GM23338 (cell line): ENCODE measurements around the gene C1QTNF1. TPM values are rescaled to one million over a fixed set of nuclear protein-coding genes. Genes with fewer than 3 reads are reported as not detected.

Experiments used
- ATAC-seq: fragments of 200-7000 bp; cut with Tn5 transposase; 3 replicates; pipeline ENCODE4 v1.9.1; 2020
- DNase-seq: peaks from one replicate; pipeline ENCODE4 v3.0.0-alpha.2; 2015; ENCODE audit warnings: low spot score
- H2AFZ ChIP-seq: fragments of 200-600 bp; sonication (generic); 2 replicates; pipeline ENCODE4 v1.8.0; 2016; ENCODE audit warnings: antibody characterized with exemption, mild to moderate bottlenecking, moderate library complexity
- H3F3A ChIP-seq: fragments of 200-600 bp; sonication (generic); replicated peaks from 2 replicates; pipeline ENCODE4 v1.8.0; 2017; ENCODE audit warnings: antibody characterized with exemption, mixed run types, low read depth
- H3K27ac ChIP-seq: fragments of 200-600 bp; sonication (generic); 2 replicates; pipeline ENCODE4 v1.6.1; 2016; ENCODE audit warnings: low read depth
- H3K27me3 ChIP-seq: fragments of 200-600 bp; sonication (generic); 2 replicates; pipeline ENCODE4 v1.8.0; 2016; ENCODE audit warnings: mild to moderate bottlenecking, mixed run types, moderate library complexity; ENCODE audit not compliant: insufficient read depth
- H3K36me3 ChIP-seq: fragments of 200-600 bp; sonication (generic); 2 replicates; pipeline ENCODE4 v1.8.0; 2016; ENCODE audit warnings: mild to moderate bottlenecking; ENCODE audit not compliant: insufficient read depth
- H3K4me1 ChIP-seq: fragments of 200-600 bp; sonication (generic); 2 replicates; pipeline ENCODE4 v1.8.0; 2016; ENCODE audit warnings: mild to moderate bottlenecking, moderate library complexity; ENCODE audit not compliant: insufficient read depth
- H3K4me2 ChIP-seq: fragments of 200-600 bp; sonication (generic); 2 replicates; pipeline ENCODE4 v1.7.1; 2017; ENCODE audit warnings: mixed run types
- H3K4me3 ChIP-seq: fragments of 200-600 bp; sonication (generic); 2 replicates; pipeline ENCODE4 v1.6.1; 2016; ENCODE audit warnings: mixed run types
- H3K79me2 ChIP-seq: fragments of 200-600 bp; sonication (generic); replicated peaks from 2 replicates; pipeline ENCODE4 v1.8.0; 2017; ENCODE audit warnings: mild to moderate bottlenecking; ENCODE audit not compliant: insufficient read depth
- H3K9me2 ChIP-seq: fragments of 200-600 bp; sonication (generic); 2 replicates; pipeline ENCODE4 v1.8.0; 2017; ENCODE audit not compliant: insufficient read depth
- H4K20me1 ChIP-seq: fragments of 200-600 bp; sonication (generic); replicated peaks from 2 replicates; pipeline ENCODE4 v1.8.0; 2017; ENCODE audit warnings: mild to moderate bottlenecking; ENCODE audit not compliant: insufficient read depth
- H3K27ac Mint-ChIP-seq: 2 replicates; pipeline ENCODE4 v1.8.0; 2020; ENCODE audit warnings: inconsistent platforms, mild to moderate bottlenecking, moderate library complexity, mixed read lengths
- H3K27me3 Mint-ChIP-seq: 3 replicates; pipeline ENCODE4 v1.8.0; 2022; ENCODE audit warnings: low read depth, mild to moderate bottlenecking, moderate library complexity, mixed read lengths, inconsistent platforms; ENCODE audit not compliant: insufficient read depth, poor library complexity
- H3K36me3 Mint-ChIP-seq: 3 replicates; pipeline ENCODE4 v1.8.0; 2021; ENCODE audit warnings: low read depth, mild to moderate bottlenecking, inconsistent platforms, moderate library complexity, mixed read lengths
- H3K4me1 Mint-ChIP-seq: 3 replicates; pipeline ENCODE4 v1.8.0; 2020; ENCODE audit warnings: mild to moderate bottlenecking, inconsistent platforms, mixed read lengths
- H3K4me3 Mint-ChIP-seq: 3 replicates; pipeline ENCODE4 v1.8.0; 2021; ENCODE audit warnings: moderate library complexity, mild to moderate bottlenecking, inconsistent platforms, mixed read lengths
- H3K9me3 Mint-ChIP-seq: 3 replicates; pipeline ENCODE4 v1.8.0; 2020; ENCODE audit warnings: moderate library complexity, mild to moderate bottlenecking, inconsistent platforms, mixed read lengths
- CTCF ChIP-seq, 2 experiments: fragments of 200-600 bp in 1 of 2; sonication (generic) in 1 of 2; conservative IDR thresholded peaks; 2 replicates each; pipeline versions ENCODE4 v1.5.1 to v1.6.1; 2016 to 2017; ENCODE audit warnings: antibody characterized with exemption in 2 of 2, low read depth in 2 of 2, mild to moderate bottlenecking in 2 of 2, moderate library complexity in 1 of 2
- EZH2 ChIP-seq: fragments of 200-600 bp; sonication (generic); IDR thresholded peaks from one replicate; pipeline ENCODE4 v1.8.0; 2017; ENCODE audit warnings: antibody characterized with exemption, mild to moderate bottlenecking, low read depth; ENCODE audit not compliant: unreplicated experiment
- EZH2phosphoT487 ChIP-seq: fragments of 200-600 bp; sonication (generic); IDR thresholded peaks from one replicate; pipeline ENCODE4 v1.8.1; 2018; ENCODE audit warnings: antibody characterized with exemption; ENCODE audit not compliant: unreplicated experiment
- JUNB ChIP-seq: IDR thresholded peaks from one replicate; pipeline ENCODE4 v1.6.1; 2016; ENCODE audit warnings: antibody characterized with exemption; ENCODE audit not compliant: unreplicated experiment
- NANOG ChIP-seq: IDR thresholded peaks from 2 replicates; pipeline ENCODE4 v1.6.1; 2016; ENCODE audit warnings: antibody characterized with exemption, borderline replicate concordance
- POLR2AphosphoS5 ChIP-seq: IDR thresholded peaks from 2 replicates; pipeline ENCODE4 v1.6.1; 2016; ENCODE audit warnings: antibody characterized with exemption, low read depth
- REST ChIP-seq: IDR thresholded peaks from one replicate; pipeline ENCODE4 v1.6.1; 2018; ENCODE audit warnings: antibody characterized with exemption; ENCODE audit not compliant: unreplicated experiment
- ZNF114 ChIP-seq: fragments of 250-450 bp; sonication (Bioruptor Pico); IDR thresholded peaks from 2 replicates; pipeline ENCODE4 v1.5.0; 2020; ENCODE audit warnings: mild to moderate bottlenecking, moderate library complexity
- ZNF331 ChIP-seq: fragments of 250-450 bp; sonication (Bioruptor Pico); IDR thresholded peaks from 2 replicates; pipeline ENCODE4 v1.5.0; 2020; ENCODE audit warnings: low read depth, mild to moderate bottlenecking, moderate library complexity
- polyA plus RNA-seq: library from polyadenylated mRNA; unstranded; fragments of >200 nt; fragmentation: Nextera tagmentation; extraction: Ambion mirVana; gene quantifications from 2 replicates; pipeline ENCODE4 v1.2.1, GENCODE V29; 2016
- total RNA-seq: library from RNA; depleted of rRNA; stranded (reverse); fragments of >200 nt; shearing (Covaris generic); gene quantifications from 2 replicates; pipeline ENCODE4 v1.2.3, GENCODE V29; 2014

Gene C1QTNF1
- total and polyA plus RNA-seq, 2 experiments from 2014 or later = 1.1 to 1.9 TPM

GRCh38 chr17:79000396-79001189, 23.4 kb upstream of the C1QTNF1 start:
- no peak for DNase-seq
- peaks cover 18% of the 10 kb centered on the region for H4K20me1 ChIP-seq

GRCh38 chr17:79001190-79002020, 22.6 kb upstream of the C1QTNF1 start:
- no peaks in the 10 kb centered on the region for H3K36me3 ChIP-seq
- H3K4me1 Mint-ChIP-seq = no peaks in the 10 kb centered on the region; the same call in 2 of the 3 replicates
- no peak overlapping the region for H3K4me3 Mint-ChIP-seq
- TF ChIP-seq EZH2 (no peak), CTCF (conservative IDR thresholded peaks at IDR 0.05; ENCODE audit: low read depth in 2 of 2) (no peak), POLR2AphosphoS5 (no peak), NANOG (no peak), ZNF114 (CRISPR knock-in tag) (no peak), EZH2phosphoT487 (no peak)
- H3K27me3 Mint-ChIP-seq = peaks cover 51% of the 10 kb centered on the region
- H3K9me3 Mint-ChIP-seq = peaks cover 2% of the 10 kb centered on the region; the same call in 1 of the 3 replicates
- no peak for ATAC-seq
- no peak overlapping the region for H3K27ac Mint-ChIP-seq
- H3K36me3 Mint-ChIP-seq = peaks cover 25% of the 10 kb centered on the region
- H3K4me1 ChIP-seq = no peaks in the 10 kb centered on the region
- H3K27ac ChIP-seq = no peak overlapping the region
- peaks cover 4% of the 10 kb centered on the region; the same call in 1 of the 2 replicates for H3F3A ChIP-seq
- peaks cover 37% of the 10 kb centered on the region for H3K27me3 ChIP-seq
- H3K4me2 ChIP-seq = no peak overlapping the region
- 0 out of 2 replicates have a peak, but pooled peaks cover 16% of the 10 kb centered on the region for H3K79me2 ChIP-seq
- no peaks in the 10 kb centered on the region for H3K9me2 ChIP-seq
- H2AFZ ChIP-seq = no peak overlapping the region
- peaks cover 27% of the 10 kb centered on the region for H4K20me1 ChIP-seq
- H3K4me3 ChIP-seq = no peak overlapping the region
- no peak for DNase-seq

More at GRCh38 chr17:79000396-79001189, 23.4 kb upstream of the C1QTNF1 start:
- H3K4me2 ChIP-seq = no peak overlapping the region
- no peaks in the 10 kb centered on the region for H3K4me1 ChIP-seq
- H3K27me3 ChIP-seq = peaks cover 29% of the 10 kb centered on the region
- H3K27ac Mint-ChIP-seq = no peak overlapping the region
- TF ChIP-seq POLR2AphosphoS5 (no peak), ZNF331 (CRISPR knock-in tag) (no peak), EZH2phosphoT487 (no peak), REST (no peak), JUNB (no peak)
- ATAC-seq = no peak
- H2AFZ ChIP-seq = no peak overlapping the region
- H3K79me2 ChIP-seq = 0 out of 2 replicates have a peak, but pooled peaks cover 10% of the 10 kb centered on the region
- peaks cover 23% of the 10 kb centered on the region for H3K36me3 Mint-ChIP-seq
- H3K4me3 Mint-ChIP-seq = no peak overlapping the region
- no peak overlapping the region for H3K4me3 ChIP-seq
- peaks cover 4% of the 10 kb centered on the region; the same call in 1 of the 2 replicates for H3F3A ChIP-seq
- no peaks in the 10 kb centered on the region for H3K9me3 Mint-ChIP-seq
- peaks cover 42% of the 10 kb centered on the region for H3K27me3 Mint-ChIP-seq
- no peak overlapping the region for H3K27ac ChIP-seq
- H3K4me1 Mint-ChIP-seq = no peaks in the 10 kb centered on the region; the same call in 2 of the 3 replicates
- no peaks in the 10 kb centered on the region for H3K36me3 ChIP-seq
- no peaks in the 10 kb centered on the region for H3K9me2 ChIP-seq
